ENCODE results near the gene PTPRA. TPM values are rescaled to one million over a fixed set of nuclear protein-coding genes. Genes with fewer than 3 reads are reported as not detected.
"Not testable (repeated sequence)": the region's sequence is repeated elsewhere in the genome, so short reads cannot be mapped to it uniquely, and the experiment has no call there.

The PTPRA gene
- total RNA-seq, 2 experiments from 2014 or later = 65.4 to 69.5 TPM

- Histone ChIP-seq H3K27me3 (ENCODE audit: control insufficient read depth in 1 of 2, insufficient read depth in 2 of 2, low read length in 2 of 2) (no peaks in the 10 kb centered on the region), H3K4me1 (ENCODE audit: insufficient read depth, low read length) (no peaks in the 10 kb centered on the region), H3K36me3 (ENCODE audit: insufficient read depth, low read length) (peaks cover 28% of the 10 kb centered on the region), H3K4me3 (ENCODE audit: low read length) (no peak overlapping the region), H3K9me3 (ENCODE audit: control insufficient read depth in 1 of 2, insufficient read depth in 1 of 2, low read length in 2 of 2) (no peaks in the 10 kb centered on the region), H3K27ac (ENCODE audit: low read depth in 1 of 2, low read length in 2 of 2) (no peak overlapping the region)
- intact Hi-C loops (cut with DNase I, micrococcal nuclease) = no loop called here
- no peaks in the 10 kb centered on the region for H3K9me3 Mint-ChIP-seq
- no peak for ATAC-seq (ENCODE audit: poor library complexity)
- ChIA-PET CTCF (interaction anchor here (0.9 kb wide), 1 partner anchor 13 kb away, joined by 3 read pairs; no protein-coding TSS in a partner anchor), POLR2A (no interaction called here)
- H3K4me3 Mint-ChIP-seq = no peak overlapping the region
- DNase-seq = no peak
- peaks cover 63% of the 10 kb centered on the region for H3K36me3 Mint-ChIP-seq (ENCODE audit: low read depth)
- H3K27me3 Mint-ChIP-seq = no peaks in the 10 kb centered on the region
- no peak for TF ChIP-seq CTCF (IDR thresholded peaks at IDR 0.05)
- H3K4me1 Mint-ChIP-seq (ENCODE audit: low read depth) = peaks cover 8% of the 10 kb centered on the region
- no peak overlapping the region for H3K27ac Mint-ChIP-seq
Observed at GRCh38 chr20:3014179-3014578, 140.9 kb downstream of the PTPRA start.

- DNase-seq (no peak), ATAC-seq (ENCODE audit: poor library complexity) (no peak)
- H3K9me3 Mint-ChIP-seq = no peaks in the 10 kb centered on the region
- H3K36me3 Mint-ChIP-seq (ENCODE audit: low read depth) = peaks cover 58% of the 10 kb centered on the region
- ChIA-PET CTCF (no interaction called here), POLR2A (no interaction called here)
- H3K4me1 ChIP-seq (ENCODE audit: insufficient read depth, low read length) = no peaks in the 10 kb centered on the region
- H3K36me3 ChIP-seq (ENCODE audit: insufficient read depth, low read length) = peaks cover 24% of the 10 kb centered on the region
- H3K4me3 Mint-ChIP-seq = no peak overlapping the region
- no peak overlapping the region for H3K27ac Mint-ChIP-seq
- intact Hi-C loops (cut with DNase I, micrococcal nuclease) = no loop called here
- no peak overlapping the region for H3K4me3 ChIP-seq (ENCODE audit: low read length)
- no peaks in the 10 kb centered on the region for H3K27me3 ChIP-seq (ENCODE audit: control insufficient read depth in 1 of 2, insufficient read depth in 2 of 2, low read length in 2 of 2)
- no peaks in the 10 kb centered on the region for H3K27me3 Mint-ChIP-seq
- no peak for TF ChIP-seq CTCF (IDR thresholded peaks at IDR 0.05)
- H3K27ac ChIP-seq (ENCODE audit: low read depth in 1 of 2, low read length in 2 of 2) = no peak overlapping the region
- peaks cover 8% of the 10 kb centered on the region for H3K4me1 Mint-ChIP-seq (ENCODE audit: low read depth)
- no peaks in the 10 kb centered on the region for H3K9me3 ChIP-seq (ENCODE audit: control insufficient read depth in 1 of 2, insufficient read depth in 1 of 2, low read length in 2 of 2)
Observed at GRCh38 chr20:3014662-3015061, 141.4 kb downstream of the PTPRA start.

- intact Hi-C loops (cut with DNase I, micrococcal nuclease); POLR2A ChIA-PET; H3K27ac ChIP-seq (ENCODE audit: low read depth in 1 of 2, low read length in 2 of 2); H3K27me3 Mint-ChIP-seq; H3K4me3 ChIP-seq (ENCODE audit: low read length); H3K9me3 Mint-ChIP-seq; H3K4me3 Mint-ChIP-seq; H3K4me1 ChIP-seq (ENCODE audit: insufficient read depth, low read length); H3K4me1 Mint-ChIP-seq (ENCODE audit: low read depth); H3K27ac Mint-ChIP-seq; ATAC-seq (ENCODE audit: poor library complexity); H3K9me3 ChIP-seq (ENCODE audit: control insufficient read depth in 1 of 2, insufficient read depth in 1 of 2, low read length in 2 of 2); DNase-seq; CTCF ChIA-PET; H3K27me3 ChIP-seq (ENCODE audit: control insufficient read depth in 1 of 2, insufficient read depth in 2 of 2, low read length in 2 of 2): not testable (repeated sequence)
- H3K36me3 ChIP-seq (ENCODE audit: insufficient read depth, low read length) = peaks cover 21% of the 10 kb centered on the region
- peaks cover 55% of the 10 kb centered on the region for H3K36me3 Mint-ChIP-seq (ENCODE audit: low read depth)
Observed at GRCh38 chr20:3015302-3015701, 142.0 kb downstream of the PTPRA start.

- no peak overlapping the region for H3K4me3 Mint-ChIP-seq
- Histone ChIP-seq H3K4me1 (ENCODE audit: insufficient read depth, low read length) (no peaks in the 10 kb centered on the region), H3K27me3 (ENCODE audit: control insufficient read depth in 1 of 2, insufficient read depth in 2 of 2, low read length in 2 of 2) (no peaks in the 10 kb centered on the region), H3K36me3 (ENCODE audit: insufficient read depth, low read length) (peaks cover 59% of the 10 kb centered on the region), H3K4me3 (ENCODE audit: low read length) (no peak overlapping the region), H3K27ac (ENCODE audit: low read depth in 1 of 2, low read length in 2 of 2) (no peak overlapping the region), H3K9me3 (ENCODE audit: control insufficient read depth in 1 of 2, insufficient read depth in 1 of 2, low read length in 2 of 2) (no peaks in the 10 kb centered on the region)
- no peaks in the 10 kb centered on the region for H3K27me3 Mint-ChIP-seq
- DNase-seq (no peak), ATAC-seq (ENCODE audit: poor library complexity) (no peak)
- peaks cover 76% of the 10 kb centered on the region for H3K36me3 Mint-ChIP-seq (ENCODE audit: low read depth)
- TF ChIP-seq CTCF (IDR thresholded peaks at IDR 0.05) = no peak
- no peaks in the 10 kb centered on the region for H3K9me3 Mint-ChIP-seq
- H3K4me1 Mint-ChIP-seq (ENCODE audit: low read depth) = no peaks in the 10 kb centered on the region
- H3K27ac Mint-ChIP-seq = no peak overlapping the region
- POLR2A ChIA-PET = no interaction called here
- CTCF ChIA-PET = no interaction called here
- intact Hi-C loops (cut with DNase I, micrococcal nuclease) = no loop called here
Observed at GRCh38 chr20:3021327-3021726, 148.0 kb downstream of the PTPRA start.

All from CD4-positive, alpha-beta T cell (primary cell).